Measurements from ENCODE around the gene ZNF683.
A peak's percentile ranks its signal among the peaks of the same experiment; 100 is the strongest.
"Not testable (repeated sequence)": the region's sequence is repeated elsewhere in the genome, so short reads cannot be mapped to it uniquely, and the experiment has no call there.

Gene ZNF683

DNA sequence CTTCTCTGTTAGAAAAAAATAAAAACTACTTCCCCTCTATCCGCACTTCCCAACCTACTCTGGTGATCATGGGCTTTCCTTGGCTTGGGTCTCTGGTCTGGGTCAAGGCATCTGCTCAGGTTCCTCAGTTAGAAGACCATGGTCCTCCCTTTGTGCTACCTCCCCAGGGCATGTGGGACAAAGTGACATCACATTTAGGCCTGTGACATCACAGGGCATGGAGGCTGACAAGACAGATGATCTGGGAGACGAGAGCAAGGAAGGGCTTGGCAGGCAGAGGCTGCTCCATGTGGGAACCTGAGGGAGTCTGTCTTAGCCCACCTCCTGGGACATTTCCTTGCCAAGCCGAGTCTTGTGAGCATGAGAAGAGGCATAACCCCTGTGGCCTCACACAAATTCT is at the start of gene ZNF683:
Gene ZNF683, minus strand, starts transcription at position 140 of the 400 bp plus-strand sequence. CDS start 4,179 bp downstream, outside the sequence.
- not testable (repeated sequence) for DNase-seq

DNA sequence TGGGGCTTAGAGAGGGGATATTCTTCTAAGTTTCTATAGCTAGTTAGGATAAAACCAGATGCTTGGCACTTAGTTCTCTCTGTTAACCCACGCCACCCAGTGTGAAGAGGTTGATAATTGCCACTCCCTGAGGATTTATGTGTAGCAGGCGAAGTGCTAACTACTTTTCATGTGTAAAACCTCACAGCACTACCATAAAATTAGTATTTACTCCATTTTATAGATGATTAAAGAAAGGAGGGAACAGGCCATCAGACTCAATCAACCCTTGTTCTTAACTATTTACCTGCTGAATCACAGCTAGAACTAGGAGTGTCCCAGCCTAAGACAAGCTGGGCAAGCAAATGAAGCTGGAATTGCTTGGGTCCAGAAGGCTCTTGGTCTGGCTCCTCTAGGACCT is 46.9 kb upstream of the ZNF683 start:
- DNase-seq = no peak

DNA sequence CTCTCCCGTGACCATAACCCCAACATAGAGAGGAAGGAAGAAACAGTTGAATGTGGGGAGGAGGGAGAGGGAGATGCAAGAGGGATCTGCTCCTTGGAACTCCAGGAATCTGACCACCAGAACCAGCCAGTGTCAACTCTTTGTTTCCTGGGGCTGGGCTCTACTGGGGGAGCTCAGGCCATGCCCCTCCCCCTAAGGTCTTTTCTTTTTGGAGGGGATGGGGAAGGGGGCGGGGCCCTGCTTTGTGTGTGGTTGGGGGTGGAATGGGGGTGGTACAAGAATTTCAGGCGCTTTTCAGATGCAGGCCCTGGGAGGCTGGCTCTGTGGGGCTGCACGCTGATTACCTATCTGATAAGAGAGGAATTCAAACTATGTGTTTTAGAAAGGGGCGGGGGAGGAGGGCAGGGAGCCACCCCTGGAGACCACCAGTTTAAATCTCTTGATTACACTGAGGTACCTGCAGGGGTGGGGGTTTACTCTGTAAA is 46.4 kb upstream of the ZNF683 start:
- DNase-seq = no peak

DNA sequence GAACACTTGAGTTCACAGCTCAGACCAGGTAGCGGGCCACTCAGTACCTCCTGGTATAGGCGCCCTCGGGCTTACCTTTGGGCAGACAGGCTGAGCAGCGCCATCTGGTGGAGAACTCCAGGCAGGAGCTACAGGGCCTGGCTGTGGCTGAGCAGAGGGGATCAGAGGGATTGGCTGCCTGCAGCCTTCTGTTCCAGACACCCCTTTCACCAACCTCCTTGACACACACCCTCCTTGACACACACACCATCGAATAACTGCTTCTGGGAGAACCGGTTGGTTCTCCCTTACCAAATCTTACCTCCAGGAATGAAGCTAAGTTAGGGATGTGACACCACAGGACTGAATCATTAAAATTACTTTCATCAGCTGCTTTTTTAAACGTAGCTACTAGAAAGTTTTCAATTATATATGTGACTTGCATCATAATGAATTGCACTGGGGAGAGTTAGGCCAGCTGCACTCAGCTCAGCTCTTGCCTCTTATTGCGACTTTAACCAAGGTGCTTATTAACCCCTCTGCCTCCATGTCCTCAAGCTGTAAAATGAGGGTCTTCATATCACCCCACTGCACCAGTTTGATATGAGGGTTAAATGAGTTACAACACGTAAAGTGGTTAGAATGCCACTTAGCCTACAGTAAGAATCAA is 44.7 kb upstream of the ZNF683 start:
- DNase-seq = peak in 9 of 14 donors; percentile 1 to 38 (median 13)

DNA sequence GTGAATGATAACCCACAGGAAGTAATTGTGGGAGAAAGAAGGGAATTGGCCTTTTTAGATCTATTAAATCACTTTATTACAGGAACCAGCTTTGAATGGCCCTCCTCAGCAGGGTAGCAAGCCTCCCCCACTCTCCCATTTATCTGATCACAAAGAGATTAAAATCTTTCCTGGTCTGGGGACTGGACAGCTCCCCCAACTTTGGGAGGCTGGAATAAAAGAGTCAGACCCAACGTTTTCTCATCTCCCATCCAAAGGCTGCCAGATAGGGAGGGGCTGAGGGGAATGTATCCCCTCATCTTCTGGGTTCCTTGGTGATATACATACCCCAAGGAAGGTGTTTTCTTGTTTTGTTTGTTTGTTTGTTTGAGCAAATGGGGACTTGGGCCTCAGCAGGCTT is 40.5 kb upstream of the ZNF683 start:
- no peak for DNase-seq

DNA sequence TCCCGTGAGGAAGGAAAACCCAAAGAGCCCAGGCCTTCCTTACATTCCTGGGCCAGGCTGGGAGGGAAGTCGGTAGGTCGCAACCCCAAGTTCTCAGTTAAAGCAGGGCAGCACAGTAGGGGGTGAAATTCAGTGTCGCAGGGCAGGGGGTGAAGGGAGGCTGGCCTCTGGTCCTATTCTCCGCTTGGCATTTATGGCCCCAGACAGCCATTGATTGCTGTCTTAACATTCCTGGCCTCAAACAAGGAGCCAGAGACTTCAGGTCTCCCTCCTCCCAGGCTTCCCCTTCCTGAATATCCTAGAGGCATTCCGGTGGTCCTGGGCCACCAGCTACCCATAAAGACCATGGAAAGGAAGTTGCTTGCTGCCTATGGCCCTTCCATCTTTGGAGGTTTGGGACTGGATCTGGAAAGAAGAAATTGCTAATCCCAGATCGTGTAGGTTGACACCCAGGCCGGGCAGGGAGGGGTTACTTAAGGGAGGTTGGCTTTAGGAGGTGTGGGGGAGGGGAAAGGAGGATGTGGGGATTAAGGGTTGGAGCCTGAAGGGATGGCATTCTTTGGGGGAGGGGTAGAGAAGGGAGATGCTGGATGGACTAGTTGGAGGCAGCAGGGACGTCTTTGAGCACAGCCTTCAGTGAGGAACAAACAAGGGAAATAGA is 39.8 kb upstream of the ZNF683 start:
- DNase-seq = no peak

DNA sequence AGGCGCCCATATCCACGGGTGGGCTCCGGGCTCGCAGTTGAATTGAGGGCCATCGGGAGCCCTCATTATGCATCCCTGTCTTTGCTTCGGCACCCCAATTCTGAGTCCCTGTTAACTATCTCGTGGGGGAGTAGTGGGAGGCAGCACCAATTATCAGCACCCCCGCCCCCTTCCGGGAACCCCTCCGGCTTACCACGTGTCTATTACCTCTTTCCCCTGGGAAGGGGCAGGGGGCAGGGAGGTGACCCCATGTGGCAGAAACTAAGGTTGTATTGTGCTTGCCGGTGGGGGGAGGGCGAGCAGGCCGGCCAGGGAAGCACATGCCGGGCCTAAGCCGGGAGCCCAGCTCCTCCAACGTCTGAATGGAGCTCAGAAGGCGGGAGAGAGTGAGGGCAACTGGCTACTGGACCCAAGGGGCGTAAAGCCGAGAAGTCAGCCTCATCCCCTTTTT is 39.1 kb upstream of the ZNF683 start:
- no peak for DNase-seq

DNA sequence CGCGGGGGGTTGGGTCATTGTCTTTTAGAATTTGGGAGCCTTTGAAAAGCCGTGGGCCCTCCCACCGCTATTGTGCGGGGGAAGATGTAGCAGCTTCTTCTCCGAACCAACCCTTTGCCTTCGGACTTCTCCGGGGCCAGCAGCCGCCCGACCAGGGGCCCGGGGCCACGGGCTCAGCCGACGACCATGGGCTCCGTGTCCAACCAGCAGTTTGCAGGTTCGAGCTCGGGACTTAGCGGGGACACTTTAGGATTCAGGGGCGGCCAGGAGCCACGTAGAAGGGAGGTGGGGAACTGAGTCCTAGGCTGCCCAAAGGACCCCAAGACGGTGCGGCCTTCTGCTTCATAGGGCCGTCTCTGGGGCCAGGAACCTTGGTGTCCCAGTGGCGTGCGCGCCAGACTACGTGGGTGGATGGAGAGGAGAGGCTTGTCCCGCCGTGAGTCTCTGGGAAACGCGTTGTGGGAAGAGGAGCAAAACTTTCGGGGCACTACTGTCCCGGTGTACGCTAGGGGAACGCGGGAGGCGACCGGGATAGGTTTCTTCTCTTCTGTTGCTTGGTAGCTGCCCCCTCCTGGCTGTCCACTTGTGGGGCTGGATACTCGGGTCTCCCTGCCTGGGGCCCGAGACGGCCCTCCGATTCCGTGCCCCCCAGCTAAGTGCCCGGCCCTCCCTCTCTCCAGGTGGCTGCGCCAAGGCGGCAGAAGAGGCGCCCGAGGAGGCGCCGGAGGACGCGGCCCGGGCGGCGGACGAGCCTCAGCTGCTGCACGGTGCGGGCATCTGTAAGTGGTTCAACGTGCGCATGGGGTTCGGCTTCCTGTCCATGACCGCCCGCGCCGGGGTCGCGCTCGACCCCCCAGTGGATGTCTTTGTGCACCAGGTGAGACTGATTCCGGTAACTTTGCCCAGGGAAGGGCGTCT is 38.4 kb upstream of the ZNF683 start, which contains the start of gene LIN28A:
Gene LIN28A, plus strand, starts transcription at position 112 of the 918 bp plus-strand sequence. Its CDS starts 75 bp downstream, at position 187.
- DNase-seq = no peak

DNA sequence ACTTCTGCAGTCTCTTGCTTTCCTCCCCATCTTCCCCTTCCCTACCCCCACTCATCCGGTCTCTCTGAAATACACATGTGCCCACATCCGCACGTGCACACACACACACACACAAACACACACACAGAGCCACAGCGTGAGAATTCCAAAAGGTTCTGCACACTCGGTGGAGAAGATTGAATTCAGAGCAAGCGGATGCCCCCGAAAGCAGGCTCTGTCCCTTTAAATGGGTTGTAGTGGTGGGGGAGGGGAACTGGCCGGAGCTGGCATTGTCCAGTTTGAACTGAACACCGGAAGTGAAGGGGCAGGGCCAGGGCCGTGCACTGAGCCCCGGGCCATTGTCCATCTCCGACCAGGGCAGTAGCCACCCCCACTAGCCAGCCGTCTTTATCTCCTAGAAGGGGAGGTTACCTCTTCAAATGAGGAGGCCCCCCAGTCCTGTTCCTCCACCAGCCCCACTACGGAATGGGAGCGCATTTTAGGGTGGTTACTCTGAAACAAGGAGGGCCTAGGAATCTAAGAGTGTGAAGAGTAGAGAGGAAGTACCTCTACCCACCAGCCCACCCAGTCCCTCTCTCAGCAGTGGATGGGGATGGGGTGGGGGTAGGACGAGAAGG is 36.7 kb upstream of the ZNF683 start:
- DNase-seq = no peak

DNA sequence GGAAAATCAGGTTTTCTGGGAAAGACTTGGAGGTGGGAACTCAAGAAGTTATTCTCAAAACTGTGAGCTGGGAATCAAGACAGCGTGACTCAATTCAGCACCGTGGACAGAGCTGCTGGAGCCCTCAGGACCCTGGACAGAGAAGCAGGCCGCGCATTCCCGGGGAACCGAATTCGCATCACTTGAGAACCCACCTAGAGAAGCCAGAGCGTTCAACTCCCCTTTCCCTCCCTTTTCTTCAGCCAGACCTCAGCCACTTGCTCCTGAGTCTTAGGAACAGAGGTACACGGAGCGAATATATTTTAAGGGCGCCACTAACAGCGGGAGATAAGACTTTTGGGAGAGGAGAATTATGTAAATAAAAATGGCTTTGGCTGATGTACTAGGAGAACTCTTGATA is 36.1 kb upstream of the ZNF683 start:
- DNase-seq = peak in 11 of 14 donors; percentile 2 to 63 (median 31)

DNA sequence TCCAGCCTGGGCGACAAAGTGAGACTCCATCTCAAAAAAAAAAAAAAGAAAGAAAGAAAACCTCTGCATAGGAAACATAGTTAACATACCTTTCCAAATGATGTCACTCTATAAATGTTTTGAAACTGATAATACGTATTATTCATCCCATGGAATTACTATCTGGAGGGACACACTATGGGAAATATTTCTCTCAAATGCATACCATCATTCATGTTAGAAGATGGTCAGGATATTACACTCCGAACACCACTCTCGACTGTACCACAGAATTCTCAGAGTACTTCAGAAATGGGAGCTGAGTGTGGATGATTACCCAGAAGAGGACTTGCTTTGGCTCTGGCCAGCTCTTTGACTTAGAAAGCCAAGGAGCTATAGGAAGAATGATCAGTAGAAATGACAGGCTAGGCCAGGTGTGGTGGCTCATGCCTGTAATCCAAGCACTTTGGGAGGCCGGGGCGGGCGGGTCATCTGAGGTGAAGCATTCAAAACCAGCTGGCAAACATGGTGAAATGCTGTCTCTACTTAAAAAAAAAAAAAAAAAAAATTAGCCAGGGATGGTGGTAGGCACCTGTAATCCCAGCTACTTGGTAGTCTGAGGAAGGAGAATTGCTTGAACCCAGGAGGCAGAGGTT is 32.8 kb upstream of the ZNF683 start:
- DNase-seq = no peak

DNA sequence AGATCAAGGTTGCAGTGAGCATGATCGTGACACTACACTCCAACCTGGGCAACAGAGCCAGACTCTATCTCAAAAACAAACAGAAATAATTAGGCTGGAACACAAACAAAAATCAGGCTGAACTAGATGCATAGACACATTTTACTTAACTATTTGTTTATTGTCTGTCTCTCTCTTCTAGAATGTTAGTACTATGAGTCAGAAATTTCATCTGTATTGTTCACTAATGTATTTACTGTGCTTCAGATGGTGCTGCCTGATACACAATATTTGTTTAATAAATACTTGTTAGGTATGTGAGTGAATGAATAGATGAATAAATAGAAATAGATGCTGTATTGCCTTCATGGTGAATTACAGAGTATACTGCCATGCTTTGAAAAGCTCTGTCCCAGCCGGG is 32.1 kb upstream of the ZNF683 start:
- DNase-seq = no peak

DNA sequence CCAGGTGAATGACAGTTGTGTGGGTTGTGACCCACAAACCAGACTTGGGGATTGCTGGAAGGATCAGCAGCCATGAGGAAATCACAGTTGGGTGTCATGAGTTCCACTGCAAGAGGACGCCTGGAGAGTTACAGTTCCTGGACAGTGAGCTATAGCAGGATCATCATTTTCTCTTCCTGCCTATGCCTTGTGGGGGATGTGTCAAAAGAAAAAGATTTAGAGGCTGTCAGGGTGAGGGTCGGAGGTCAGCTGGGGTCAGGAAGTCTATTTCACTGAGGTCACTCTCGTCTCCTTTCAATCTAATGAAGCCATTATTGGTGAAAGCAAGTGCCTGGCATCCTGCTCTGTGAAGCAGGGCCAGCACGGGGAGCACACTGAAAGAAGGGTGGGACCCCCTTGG is 31.1 kb upstream of the ZNF683 start:
- DNase-seq = no peak

DNA sequence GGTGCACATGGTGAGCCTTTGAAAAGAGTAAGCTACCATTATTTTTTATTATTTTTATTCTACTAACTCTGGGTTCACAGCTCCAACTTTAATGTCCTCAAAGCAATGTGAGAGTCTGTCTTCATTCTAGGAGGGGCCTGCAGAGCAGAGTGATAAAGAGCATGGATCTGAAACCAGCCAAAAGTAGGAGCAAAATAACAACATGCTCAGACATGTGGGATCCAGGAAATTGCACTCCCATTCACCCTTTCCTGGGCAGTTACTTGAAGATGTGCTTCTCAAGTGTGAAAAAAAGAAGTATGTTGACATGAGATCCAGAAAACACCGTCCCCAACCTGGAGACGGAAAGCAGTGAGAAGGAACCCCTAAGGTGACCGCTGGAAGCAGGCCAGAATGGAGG is 29.3 kb upstream of the ZNF683 start:
- DNase-seq = no peak

DNA sequence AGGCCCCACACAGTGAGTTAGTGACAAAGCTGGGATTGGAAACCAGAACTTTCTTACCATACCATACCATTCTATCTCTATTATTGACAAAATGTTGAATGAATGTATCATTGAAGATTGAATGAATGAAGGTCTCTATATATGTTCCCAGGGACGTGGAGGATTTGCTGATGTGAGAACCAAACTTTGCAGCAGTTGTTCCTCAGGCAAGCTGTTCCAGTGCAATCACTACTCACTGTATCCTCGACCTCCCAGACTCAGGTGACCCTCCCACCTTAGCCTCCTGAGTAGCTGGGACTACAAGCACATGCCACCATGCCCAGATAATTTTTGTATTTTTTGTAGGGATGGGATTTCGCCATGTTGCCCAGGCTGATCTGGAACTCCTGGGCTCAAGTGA is 26.5 kb upstream of the ZNF683 start:
- no peak for DNase-seq

DNA sequence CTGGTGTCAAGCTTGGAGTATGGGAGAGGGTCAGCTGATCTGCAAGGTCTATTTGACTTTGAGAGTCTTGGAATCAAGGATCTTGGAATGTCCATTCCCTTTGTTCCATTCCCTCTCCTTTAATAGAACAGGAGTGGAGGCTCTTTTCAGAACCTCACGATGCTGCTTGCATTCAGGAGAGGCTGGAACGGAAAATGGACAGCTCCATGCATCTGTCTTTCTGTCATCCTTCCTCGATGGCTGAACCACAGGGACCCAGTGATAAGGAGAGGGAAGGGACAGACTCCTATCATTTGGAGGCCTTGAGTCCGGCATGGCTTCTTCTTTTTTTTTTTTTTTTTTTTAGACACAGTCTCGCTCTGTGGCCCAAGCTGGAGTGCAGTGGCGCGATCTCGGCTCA is 23.2 kb upstream of the ZNF683 start:
- no peak for DNase-seq

DNA sequence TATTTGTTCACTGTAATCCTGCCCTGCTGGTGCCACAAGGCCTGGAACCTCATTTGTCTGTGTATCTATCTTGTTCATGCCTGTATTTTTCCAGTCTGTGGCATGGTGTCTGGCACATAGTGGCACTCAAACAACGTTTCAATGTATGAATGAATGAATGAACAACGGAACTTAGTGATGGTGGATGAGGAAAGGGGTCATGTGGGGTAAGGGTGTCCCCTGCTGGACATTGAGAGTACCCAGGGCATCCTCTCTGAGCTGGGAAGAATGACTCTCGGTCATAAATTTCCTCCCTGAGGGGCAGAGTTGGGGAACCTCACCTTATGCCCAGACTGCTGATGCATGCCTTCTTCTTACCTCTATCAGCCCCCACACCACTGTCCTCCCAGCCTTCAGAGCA is 18.9 kb upstream of the ZNF683 start:
- DNase-seq = peak in 3 of 14 donors; percentile 1 to 5 (median 1)

DNA sequence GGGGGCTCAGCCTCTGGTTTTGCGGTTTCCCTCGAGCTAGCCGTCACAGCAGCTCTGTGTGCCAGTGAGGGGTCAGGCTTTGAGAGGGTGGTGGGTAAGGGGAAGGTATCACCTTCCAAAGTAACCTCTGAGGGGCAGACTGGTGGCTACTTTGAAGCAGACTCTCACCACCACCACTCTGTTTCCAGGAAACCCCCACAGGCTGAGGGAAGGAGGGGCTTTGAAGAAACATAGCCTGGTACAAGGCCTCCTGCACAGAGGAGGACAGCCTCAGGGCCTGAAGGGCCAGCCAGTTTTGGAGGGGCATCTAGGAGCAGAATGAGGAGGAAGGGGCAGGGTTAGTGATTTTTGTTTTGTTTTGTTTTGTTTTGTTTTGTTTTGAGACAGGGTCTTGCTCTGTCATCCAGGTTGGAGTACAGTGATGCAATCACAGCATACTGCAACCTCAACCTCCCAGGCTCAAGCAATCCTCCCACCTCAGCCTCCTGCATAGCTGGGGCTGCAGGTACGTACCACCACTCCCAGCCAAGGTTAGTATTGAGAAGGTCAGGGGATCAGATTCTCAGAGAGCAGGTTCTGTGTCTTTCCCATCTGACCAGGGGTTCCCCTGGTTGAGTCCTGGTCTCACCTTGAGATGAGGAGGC is 17.2 kb upstream of the ZNF683 start:
- no peak for DNase-seq

DNA sequence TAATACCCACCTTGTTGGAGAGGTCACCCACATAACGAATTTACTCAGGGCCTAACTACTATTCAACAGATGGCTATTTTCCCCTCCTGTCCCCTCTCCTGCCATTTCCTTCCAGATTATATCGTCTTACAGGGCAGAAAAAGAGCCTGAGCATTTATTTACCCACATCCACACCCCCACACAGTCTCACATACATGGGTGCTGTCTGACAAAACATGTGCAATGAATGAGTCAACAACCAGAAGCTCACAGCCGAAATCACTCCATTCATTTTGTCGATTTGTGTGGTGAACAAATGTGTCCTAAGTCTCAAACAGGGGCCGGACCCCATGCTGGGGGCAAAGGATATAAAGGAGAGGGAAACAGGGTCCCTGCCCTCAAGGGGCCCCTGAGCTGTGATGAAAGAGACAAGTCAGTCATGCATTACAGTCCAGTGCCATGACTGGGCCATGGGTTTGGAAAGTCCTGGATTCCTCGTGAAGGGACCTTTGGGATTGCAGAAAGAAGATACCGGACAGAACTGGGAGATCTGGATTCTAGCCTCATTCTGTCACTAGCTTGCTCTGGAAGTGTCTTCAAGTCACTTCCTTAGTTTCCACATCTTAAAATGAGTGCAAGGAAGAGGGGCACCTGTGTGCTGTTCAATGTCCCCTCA is 16.4 kb upstream of the ZNF683 start:
- DNase-seq = no peak

DNA sequence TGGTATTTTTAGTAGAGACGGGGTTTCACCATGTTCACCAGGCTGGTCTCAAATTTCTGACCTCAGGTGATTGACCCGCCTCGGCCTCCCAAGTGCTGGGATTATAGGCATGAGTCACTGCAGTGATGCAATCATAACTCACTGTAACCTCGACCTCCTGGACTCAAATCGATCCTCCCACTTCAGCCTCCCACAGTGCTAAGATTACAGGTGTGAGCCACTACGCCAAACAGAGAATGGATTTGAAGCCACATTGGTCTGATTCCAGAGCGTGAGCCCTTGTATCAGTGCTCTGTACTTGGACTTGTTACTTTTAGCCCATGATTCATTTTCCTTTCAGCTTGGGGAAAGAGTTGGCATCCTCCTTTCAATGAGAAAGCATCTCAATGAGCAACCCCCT is 14.9 kb upstream of the ZNF683 start:
- DNase-seq = no peak

DNA sequence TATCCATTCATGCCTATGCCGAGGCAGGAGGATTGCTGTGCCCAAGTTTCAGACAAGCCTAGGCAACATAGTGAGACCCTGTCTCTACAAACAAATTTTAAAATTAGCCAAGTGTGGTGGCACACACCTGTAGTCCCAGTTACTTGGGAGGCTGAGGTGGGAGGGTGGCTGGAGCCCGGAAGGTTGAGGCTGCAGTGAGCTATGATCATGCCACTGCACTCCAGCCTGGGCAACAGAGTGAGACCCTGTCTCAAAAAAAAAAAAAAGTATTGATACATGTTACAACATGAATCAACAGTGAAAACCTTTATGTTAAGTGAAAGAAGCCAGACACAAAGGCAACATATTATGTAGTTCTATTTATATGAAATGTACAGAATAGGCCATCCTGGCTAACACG is 12.5 kb upstream of the ZNF683 start:
- DNase-seq = not testable (repeated sequence)
